ENCODE measurements around the gene RPS27. TPM values are rescaled to one million over a fixed set of nuclear protein-coding genes. Genes with fewer than 3 reads are reported as not detected.

The RPS27 gene
- total and polyA plus RNA-seq, 2 donors (not counting 1 experiment from before 2014, with no cell fraction given), result 4,812 to 15,978 TPM

GRCh38 chr1:154014154-154014907 is 23.8 kb downstream of the RPS27 start:
- Histone ChIP-seq H3K27me3 (replicated peaks in 1 of 4; ENCODE audit: control extremely low read depth in 1 of 4, control insufficient read depth in 3 of 4, insufficient read depth in 4 of 4, low read length in 3 of 4) (no peaks in the 10 kb centered on the region), H3K27ac (ENCODE audit: low read length in 2 of 2) (no peak overlapping the region), H3K79me2 (ENCODE audit: control insufficient read depth, insufficient read depth, low read length) (no peaks in the 10 kb centered on the region), H3K4me2 (replicated peaks; ENCODE audit: low read depth, low read length, poor library complexity, severe bottlenecking) (no peak overlapping the region), H2AFZ (ENCODE audit: insufficient read depth, low read depth, low read length, poor library complexity, severe bottlenecking) (no peak overlapping the region), H3K9me3 (ENCODE audit: control extremely low read depth in 1 of 3, control insufficient read depth in 2 of 3, insufficient read depth in 1 of 3, low read length in 2 of 3) (no peaks in the 10 kb centered on the region), H3K4me3 (ENCODE audit: control extremely low read depth in 1 of 5, extremely low read depth in 1 of 5, insufficient read depth in 1 of 5, low read depth in 2 of 5, low read length in 4 of 5) (no peak overlapping the region), H4K20me1 (ENCODE audit: control insufficient read depth, insufficient read depth, low read length, poor library complexity, severe bottlenecking) (no peaks in the 10 kb centered on the region), H3K9ac (ENCODE audit: low read length) (no peak overlapping the region), H3K36me3 (replicated peaks in 1 of 2; ENCODE audit: control extremely low read depth in 1 of 2, control insufficient read depth in 1 of 2, extremely low read depth in 1 of 2, insufficient read depth in 2 of 2, low read length in 1 of 2) (no peaks in the 10 kb centered on the region), H3K4me1 (ENCODE audit: control insufficient read depth in 2 of 2, insufficient read depth in 2 of 2, low read length in 2 of 2) (no peaks in the 10 kb centered on the region)
- Mint-ChIP-seq H3K9me3 (ENCODE audit: insufficient read depth) (no peaks in the 10 kb centered on the region), H3K4me1 (no peaks in the 10 kb centered on the region), H3K4me3 (no peak overlapping the region), H3K27me3 (no peaks in the 10 kb centered on the region), H3K27ac (no peak overlapping the region)
- intact Hi-C loops (cut with micrococcal nuclease), result no loop called here
- POLR2A ChIA-PET, result no interaction called here
- 83% methylated on average over 1 of the region's 3 CpGs for WGBS (ENCODE audit: insufficient coverage)
- ATAC-seq (ENCODE audit: low read depth) (no peak), DNase-seq (no peak)
- TF ChIP-seq EZH2 (IDR thresholded peaks at IDR 0.05; ENCODE audit: borderline replicate concordance, insufficient read depth, low read depth, low read length, poor library complexity, severe bottlenecking), result no peak
- CTCF ChIA-PET, result no interaction called here

- intact Hi-C loops (cut with micrococcal nuclease), result no loop called here
- no peak overlapping the region for H3K4me3 Mint-ChIP-seq
- no peak overlapping the region for H3K9ac ChIP-seq (ENCODE audit: low read length)
- no peaks in the 10 kb centered on the region for H3K4me1 ChIP-seq (ENCODE audit: control insufficient read depth in 2 of 2, insufficient read depth in 2 of 2, low read length in 2 of 2)
- no peaks in the 10 kb centered on the region for H3K27me3 Mint-ChIP-seq
- H3K79me2 ChIP-seq (ENCODE audit: control insufficient read depth, insufficient read depth, low read length), result no peaks in the 10 kb centered on the region
- TF ChIP-seq EZH2 (IDR thresholded peaks at IDR 0.05; ENCODE audit: borderline replicate concordance, insufficient read depth, low read depth, low read length, poor library complexity, severe bottlenecking), result no peak
- TF ChIP-seq CTCF (IDR thresholded peaks at IDR 0.05), result no peak
- H3K4me1 Mint-ChIP-seq, result no peaks in the 10 kb centered on the region
- H3K9me3 ChIP-seq (ENCODE audit: control extremely low read depth in 1 of 3, control insufficient read depth in 2 of 3, insufficient read depth in 1 of 3, low read length in 2 of 3), result no peaks in the 10 kb centered on the region
- CTCF ChIA-PET, result no interaction called here
- no peak overlapping the region for H2AFZ ChIP-seq (ENCODE audit: insufficient read depth, low read depth, low read length, poor library complexity, severe bottlenecking)
- DNase-seq (no peak), ATAC-seq (ENCODE audit: low read depth) (no peak)
- 100% methylated on average over 2 of the region's 4 CpGs for WGBS (ENCODE audit: insufficient coverage)
- no peak overlapping the region for H3K4me2 ChIP-seq (replicated peaks; ENCODE audit: low read depth, low read length, poor library complexity, severe bottlenecking)
- no peak overlapping the region for H3K4me3 ChIP-seq (ENCODE audit: control extremely low read depth in 1 of 5, extremely low read depth in 1 of 5, insufficient read depth in 1 of 5, low read depth in 2 of 5, low read length in 4 of 5)
- no peaks in the 10 kb centered on the region for H3K36me3 ChIP-seq (replicated peaks in 1 of 2; ENCODE audit: control extremely low read depth in 1 of 2, control insufficient read depth in 1 of 2, extremely low read depth in 1 of 2, insufficient read depth in 2 of 2, low read length in 1 of 2)
- H3K27ac ChIP-seq (ENCODE audit: low read length in 2 of 2), result no peak overlapping the region
- no peak overlapping the region for H3K27ac Mint-ChIP-seq
- no peaks in the 10 kb centered on the region for H3K9me3 Mint-ChIP-seq (ENCODE audit: insufficient read depth)
- POLR2A ChIA-PET, result no interaction called here
- H4K20me1 ChIP-seq (ENCODE audit: control insufficient read depth, insufficient read depth, low read length, poor library complexity, severe bottlenecking), result no peaks in the 10 kb centered on the region
- no peaks in the 10 kb centered on the region for H3K27me3 ChIP-seq (replicated peaks in 1 of 4; ENCODE audit: control extremely low read depth in 1 of 4, control insufficient read depth in 3 of 4, insufficient read depth in 4 of 4, low read length in 3 of 4)
Observed at GRCh38 chr1:154019269-154019668, 28.7 kb downstream of the RPS27 start.
